ENCODE results near the gene BEAN1.

Gene BEAN1

GRCh38 chr16:66521951-66522771 is 95.1 kb downstream of the BEAN1 start:
- peak; percentile 49 for DNase-seq (ENCODE audit: low spot score)

GRCh38 chr16:66522816-66523590 is 95.9 kb downstream of the BEAN1 start:
- DNase-seq (ENCODE audit: low spot score): no peak

- DNase-seq (ENCODE audit: low spot score): no peak
Measured at GRCh38 chr16:66523861-66524354, 96.8 kb downstream of the BEAN1 start.

GRCh38 chr16:66524601-66525164 is 97.6 kb downstream of the BEAN1 start:
- no peak for DNase-seq (ENCODE audit: low spot score)

GRCh38 chr16:66525396-66526180 is 98.5 kb downstream of the BEAN1 start:
- DNase-seq (ENCODE audit: low spot score): no peak

- DNase-seq (ENCODE audit: low spot score): no peak
Measured at GRCh38 chr16:66528294-66528693, 101.2 kb downstream of the BEAN1 start.

GRCh38 chr16:66529475-66529874 is 102.4 kb downstream of the BEAN1 start:
- no peak for DNase-seq (ENCODE audit: low spot score)
